HG02798 (cell line): ENCODE results near the gene POU3F1.
"Not testable (repeated sequence)": the region's sequence is repeated elsewhere in the genome, so short reads cannot be mapped to it uniquely, and the experiment has no call there.

ENCODE experiments used
- ATAC-seq: cut with Tn5 transposase; IDR thresholded peaks from one replicate; pipeline ENCODE4 v1.9.1; 2021; ENCODE audit warnings: mild to moderate bottlenecking; ENCODE audit not compliant: unreplicated experiment, poor library complexity

Gene POU3F1

GRCh38 chr1:38051079-38051543, 4.5 kb upstream of the POU3F1 start:
- no peak for ATAC-seq

- ATAC-seq: no peak
Measured at GRCh38 chr1:38050397-38051078, 3.9 kb upstream of the POU3F1 start.

GRCh38 chr1:38047603-38048141, 1.1 kb upstream of the POU3F1 start:
- no peak for ATAC-seq

GRCh38 chr1:38046884-38047602, 450 bp upstream of the POU3F1 start:
- peak; percentile 78 for ATAC-seq

GRCh38 chr1:38045401-38046332, 926 bp downstream of the POU3F1 start:
- peak; percentile 4 for ATAC-seq

- ATAC-seq: no peak
Measured at GRCh38 chr1:38044221-38045215, 2.1 kb downstream of the POU3F1 start.

- ATAC-seq: no peak
Measured at GRCh38 chr1:38043036-38043747, 3.4 kb downstream of the POU3F1 start.

GRCh38 chr1:38041936-38042834, 4.4 kb downstream of the POU3F1 start:
- ATAC-seq: no peak

- ATAC-seq: no peak
Measured at GRCh38 chr1:38039331-38040088, 7.1 kb downstream of the POU3F1 start.

GRCh38 chr1:38038861-38039260, 7.7 kb downstream of the POU3F1 start:
- ATAC-seq: no peak

- ATAC-seq: no peak
Measured at GRCh38 chr1:38037221-38037939, 9.2 kb downstream of the POU3F1 start.

GRCh38 chr1:38034871-38035270, 11.7 kb downstream of the POU3F1 start:
- ATAC-seq: no peak

GRCh38 chr1:38032992-38033391, 13.6 kb downstream of the POU3F1 start:
- ATAC-seq: not testable (repeated sequence)

GRCh38 chr1:38031513-38031866, 15.1 kb downstream of the POU3F1 start:
- no peak for ATAC-seq

GRCh38 chr1:38030596-38031512, 15.7 kb downstream of the POU3F1 start:
- no peak for ATAC-seq
